NCI-H2029 (cell line): Measurements from ENCODE around the gene PPCDC.
A peak's percentile ranks its signal among the peaks of the same experiment; 100 is the strongest.

Experiments used
- DNase-seq: peaks from one replicate; lab custom pipeline; 2025; lab: John Stamatoyannopoulos, UW

PPCDC gene

GRCh38 chr15:75023181-75023871, at the start of gene PPCDC:
PPCDC (plus strand) TSS chr15:75023590; CDS start chr15:75028319, 4,729 bp downstream.
- DNase-seq, result peak; percentile 84

- no peak for DNase-seq
Measured at GRCh38 chr15:74976159-74976558, 47.2 kb upstream of the PPCDC start.

- no peak for DNase-seq
Measured at GRCh38 chr15:74977599-74977998, 45.8 kb upstream of the PPCDC start.

- no peak for DNase-seq
Measured at GRCh38 chr15:74978077-74978476, 45.3 kb upstream of the PPCDC start.

- no peak for DNase-seq
Measured at GRCh38 chr15:74978503-74978902, 44.9 kb upstream of the PPCDC start.

GRCh38 chr15:74982183-74982582, 41.2 kb upstream of the PPCDC start:
- no peak for DNase-seq

- no peak for DNase-seq
Measured at GRCh38 chr15:74983725-74984231, 39.6 kb upstream of the PPCDC start.

- DNase-seq, result peak; percentile 17
Measured at GRCh38 chr15:74988007-74988800, 35.2 kb upstream of the PPCDC start.

- DNase-seq, result no peak
Measured at GRCh38 chr15:74989527-74989926, 33.9 kb upstream of the PPCDC start.

GRCh38 chr15:74992619-74993018, 30.8 kb upstream of the PPCDC start:
- DNase-seq, result no peak

- DNase-seq, result no peak
Measured at GRCh38 chr15:74994236-74994635, 29.2 kb upstream of the PPCDC start.

GRCh38 chr15:74994685-74995084, 28.7 kb upstream of the PPCDC start:
- DNase-seq, result no peak

GRCh38 chr15:74995182-74995778, 28.1 kb upstream of the PPCDC start, which contains the start of gene SCAMP5:
SCAMP5 (plus strand) TSS chr15:74995563; CDS start chr15:75011840, 16,277 bp downstream.
- DNase-seq, result peak; percentile 92

- DNase-seq, result peak; percentile 14
Measured at GRCh38 chr15:74995779-74996765, 27.3 kb upstream of the PPCDC start.

GRCh38 chr15:74997141-74997540, 26.2 kb upstream of the PPCDC start:
- no peak for DNase-seq

GRCh38 chr15:74997543-74997942, 25.8 kb upstream of the PPCDC start:
- DNase-seq, result no peak

- DNase-seq, result no peak
Measured at GRCh38 chr15:75001310-75001709, 22.1 kb upstream of the PPCDC start.

- no peak for DNase-seq
Measured at GRCh38 chr15:75002398-75002797, 21.0 kb upstream of the PPCDC start.

- no peak for DNase-seq
Measured at GRCh38 chr15:75007216-75007615, 16.2 kb upstream of the PPCDC start.

GRCh38 chr15:75008221-75008625, 15.2 kb upstream of the PPCDC start:
- DNase-seq, result no peak

GRCh38 chr15:75008629-75009326, 14.6 kb upstream of the PPCDC start:
- DNase-seq, result no peak
